GM21390 (cell line): ENCODE results near the gene ALOX15.
"Not testable (repeated sequence)": the region's sequence is repeated elsewhere in the genome, so short reads cannot be mapped to it uniquely, and the experiment has no call there.

Source experiments
- ATAC-seq: cut with Tn5 transposase; IDR thresholded peaks from one replicate; pipeline ENCODE4 v1.9.1; 2021; ENCODE audit not compliant: unreplicated experiment

ALOX15 gene

DNA sequence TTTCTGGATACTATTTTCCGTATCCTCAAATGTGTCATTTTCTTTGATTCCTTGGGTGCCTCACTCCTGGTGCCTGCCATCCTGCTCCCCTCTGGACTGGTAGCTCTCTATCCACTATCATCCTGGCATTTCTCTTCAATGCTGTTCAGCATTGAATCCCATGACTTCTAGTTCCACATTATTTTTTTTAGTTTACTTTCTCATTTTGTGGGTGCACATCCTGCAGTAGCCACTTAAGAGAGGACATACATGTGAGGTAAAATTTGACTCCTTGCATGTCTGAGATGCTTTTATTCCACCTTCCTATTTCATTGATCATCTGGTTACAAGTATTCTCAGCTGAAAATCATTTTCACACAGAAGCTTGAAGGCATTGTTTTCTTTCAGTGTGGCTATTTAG lies 19.1 kb downstream of the ALOX15 start:
- ATAC-seq = no peak

GRCh38 chr17:4620531-4621101 lies 20.9 kb downstream of the ALOX15 start:
- no peak for ATAC-seq

- no peak for ATAC-seq
Observed at GRCh38 chr17:4617590-4618351, 23.7 kb downstream of the ALOX15 start.

GRCh38 chr17:4617090-4617489 lies 24.4 kb downstream of the ALOX15 start:
- ATAC-seq = no peak

DNA sequence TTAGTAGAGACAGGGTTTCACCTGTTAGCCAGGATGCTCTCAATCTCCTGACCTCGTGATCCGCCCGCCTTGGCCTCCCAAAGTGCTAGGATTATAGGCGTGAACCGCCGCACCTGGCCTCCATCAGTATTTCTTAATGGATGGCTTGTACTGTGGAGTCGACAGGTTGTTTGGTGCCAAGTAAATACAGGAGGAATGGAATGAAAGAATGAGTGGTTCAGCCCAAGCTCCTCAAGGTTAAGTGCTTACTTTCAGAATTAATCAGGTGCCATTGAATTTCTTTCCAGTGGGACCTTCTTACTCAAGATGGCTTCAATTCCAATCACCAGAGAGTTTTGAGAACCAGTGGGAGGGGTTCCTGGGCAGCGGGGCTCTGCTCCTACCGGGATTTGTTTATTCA lies 25.0 kb downstream of the ALOX15 start:
- ATAC-seq = no peak

DNA sequence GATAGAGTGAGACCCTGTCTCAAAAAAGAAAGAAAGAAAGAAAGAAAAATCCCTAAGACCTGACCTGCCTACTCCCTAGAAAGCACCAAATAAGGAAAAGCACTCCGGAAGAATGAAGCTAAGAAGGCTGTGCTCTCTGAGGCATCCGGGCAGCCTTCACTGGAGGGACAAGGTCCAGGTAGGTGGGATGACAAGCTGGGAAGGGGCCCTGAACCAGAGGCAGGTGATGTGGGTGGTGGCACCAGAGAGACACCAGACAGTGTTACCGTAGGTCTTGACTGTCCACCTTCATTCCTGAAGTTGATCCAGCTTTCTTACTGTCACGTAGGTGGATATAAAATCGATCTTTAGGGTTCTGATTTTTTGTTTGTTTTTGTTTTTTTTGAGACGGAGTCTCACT lies 30.8 kb downstream of the ALOX15 start:
- no peak for ATAC-seq

- no peak for ATAC-seq
Observed at GRCh38 chr17:4610162-4610561, 31.3 kb downstream of the ALOX15 start.

GRCh38 chr17:4609761-4610160 lies 31.7 kb downstream of the ALOX15 start:
- no peak for ATAC-seq

GRCh38 chr17:4607773-4608187 lies 33.7 kb downstream of the ALOX15 start:
- no peak for ATAC-seq

GRCh38 chr17:4607261-4607741 lies 34.2 kb downstream of the ALOX15 start:
- ATAC-seq = no peak

GRCh38 chr17:4605826-4606225 lies 35.7 kb downstream of the ALOX15 start:
- no peak for ATAC-seq

DNA sequence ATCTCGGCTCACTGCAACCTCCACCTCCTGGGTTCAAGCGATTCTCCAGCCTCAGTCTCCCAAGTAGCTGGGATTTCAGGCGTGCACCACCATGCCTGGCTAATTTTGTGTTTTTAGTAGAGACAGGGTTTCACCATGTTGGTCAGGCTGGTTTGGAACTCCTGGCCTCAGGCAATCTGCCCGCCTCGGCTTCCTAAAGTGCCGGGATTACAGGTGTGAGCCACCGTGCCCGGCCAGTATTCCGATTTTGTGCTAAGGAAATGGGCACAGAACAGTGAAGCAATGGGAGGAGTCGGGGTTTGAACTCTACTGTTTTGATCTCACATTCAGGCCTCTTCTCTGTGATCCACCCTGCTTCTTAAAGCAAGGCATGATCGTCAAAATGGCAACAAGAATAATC lies 36.7 kb downstream of the ALOX15 start:
- not testable (repeated sequence) for ATAC-seq

- ATAC-seq = no peak
Observed at GRCh38 chr17:4604111-4604644, 37.3 kb downstream of the ALOX15 start.

GRCh38 chr17:4602041-4602440 lies 39.4 kb downstream of the ALOX15 start:
- ATAC-seq = no peak

DNA sequence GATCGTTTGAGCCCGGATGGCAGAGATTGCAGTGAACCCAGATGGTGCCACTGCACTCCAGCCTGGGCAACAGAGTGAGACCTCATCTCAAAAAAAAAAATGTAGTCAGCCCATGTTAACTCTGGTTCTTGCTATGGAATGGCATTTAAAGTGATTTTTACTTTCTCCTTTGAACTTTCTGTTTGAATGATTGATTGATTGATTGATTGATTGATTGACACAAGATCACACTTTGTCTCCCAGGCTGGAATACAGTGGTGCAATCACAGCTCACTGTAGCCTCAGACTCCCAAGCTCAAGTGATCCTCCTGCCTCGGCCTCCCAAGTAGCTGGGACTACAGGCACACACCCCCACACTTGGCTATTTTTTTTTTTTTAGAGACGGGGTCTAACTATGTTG lies 40.2 kb downstream of the ALOX15 start:
- ATAC-seq = no peak

GRCh38 chr17:4600563-4600962 lies 40.9 kb downstream of the ALOX15 start:
- ATAC-seq = no peak

GRCh38 chr17:4599505-4600281 lies 41.8 kb downstream of the ALOX15 start:
- no peak for ATAC-seq

- ATAC-seq = no peak
Observed at GRCh38 chr17:4598776-4599504, 42.5 kb downstream of the ALOX15 start.

GRCh38 chr17:4597975-4598374 lies 43.5 kb downstream of the ALOX15 start:
- no peak for ATAC-seq

- ATAC-seq = no peak
Observed at GRCh38 chr17:4596636-4597380, 44.7 kb downstream of the ALOX15 start.
